ENCODE measurements around the gene HOXC10. TPM values are rescaled to one million over a fixed set of nuclear protein-coding genes. Genes with fewer than 3 reads are reported as not detected.

The HOXC10 gene
- total and polyA plus RNA-seq, 2 donors (not counting 1 experiment from before 2014, with no cell fraction given): not detected

DNA sequence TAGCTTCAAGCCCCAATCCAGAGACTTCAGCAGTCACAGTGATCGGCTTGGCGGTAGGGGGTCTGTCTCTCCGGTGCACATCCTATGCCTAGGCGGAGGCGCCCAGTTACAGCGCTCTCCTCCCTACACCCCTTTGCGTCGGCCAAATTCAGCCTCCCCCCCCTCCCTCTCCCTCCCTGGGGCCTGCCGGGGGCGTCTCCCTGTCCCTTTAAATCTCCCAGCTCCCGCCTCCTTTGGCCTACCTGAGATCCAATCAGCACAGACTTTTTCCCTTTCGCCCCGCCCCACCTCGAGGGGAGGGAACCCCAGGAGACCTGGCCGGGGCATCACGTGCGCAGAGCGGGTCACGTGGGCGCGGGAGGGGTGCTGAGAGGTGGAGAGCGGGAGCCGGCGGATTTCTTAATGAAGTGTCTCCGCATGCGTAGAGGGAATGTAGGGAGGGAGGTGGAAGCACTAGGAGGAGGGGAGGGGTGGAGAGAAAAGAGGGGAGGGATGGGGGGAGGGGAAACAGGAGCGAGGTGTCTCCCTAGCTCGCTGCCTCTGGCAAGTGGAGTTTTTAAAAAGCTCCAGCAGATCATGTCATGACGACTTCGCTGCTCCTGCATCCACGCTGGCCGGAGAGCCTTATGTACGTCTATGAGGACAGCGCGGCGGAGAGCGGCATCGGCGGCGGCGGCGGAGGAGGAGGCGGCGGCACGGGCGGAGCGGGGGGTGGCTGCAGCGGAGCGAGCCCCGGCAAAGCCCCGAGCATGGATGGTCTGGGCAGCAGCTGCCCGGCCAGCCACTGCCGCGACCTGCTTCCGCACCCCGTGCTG, 46.4 kb upstream of the HOXC10 start, which contains the start of gene HOXC13:
Gene HOXC13 (plus strand): TSS at position 506 of the 815 bp plus-strand sequence. CDS start 76 bp downstream, at position 582.
- ATAC-seq (ENCODE audit: low read depth) (no peak), DNase-seq (no peak)
- Histone ChIP-seq H3K9ac (ENCODE audit: low read length) (no peak within 1 kb of the TSS), H2AFZ (ENCODE audit: insufficient read depth, low read depth, low read length, poor library complexity, severe bottlenecking) (peak within 1 kb of the TSS; percentile 16), H3K4me1 (ENCODE audit: control insufficient read depth in 2 of 2, insufficient read depth in 2 of 2, low read length in 2 of 2) (peaks cover 10 to 30% of the 10 kb centered on the region in 2 donors), H3K27me3 (replicated peaks in 1 of 4; ENCODE audit: control extremely low read depth in 1 of 4, control insufficient read depth in 3 of 4, insufficient read depth in 4 of 4, low read length in 3 of 4) (peaks cover 0 to 82% (median 73%) of the 10 kb centered on the region in 4 experiments), H3K4me3 (ENCODE audit: control extremely low read depth in 1 of 5, extremely low read depth in 1 of 5, insufficient read depth in 1 of 5, low read depth in 2 of 5, low read length in 4 of 5) (no peak within 1 kb of the TSS), H3K4me2 (replicated peaks; ENCODE audit: low read depth, low read length, poor library complexity, severe bottlenecking) (peak within 1 kb of the TSS; percentile 39), H3K79me2 (ENCODE audit: control insufficient read depth, insufficient read depth, low read length) (no peaks in the 10 kb centered on the region), H3K9me3 (ENCODE audit: control extremely low read depth in 1 of 3, control insufficient read depth in 2 of 3, insufficient read depth in 1 of 3, low read length in 2 of 3) (peaks cover 0 to 55% (median 2%) of the 10 kb centered on the region in 3 donors), H3K36me3 (replicated peaks in 1 of 2; ENCODE audit: control extremely low read depth in 1 of 2, control insufficient read depth in 1 of 2, extremely low read depth in 1 of 2, insufficient read depth in 2 of 2, low read length in 1 of 2) (no peaks in the 10 kb centered on the region), H3K27ac (ENCODE audit: low read length in 2 of 2) (no peak within 1 kb of the TSS), H4K20me1 (ENCODE audit: control insufficient read depth, insufficient read depth, low read length, poor library complexity, severe bottlenecking) (no peaks in the 10 kb centered on the region)
- H3K4me3 Mint-ChIP-seq: no peak within 1 kb of the TSS
- no peak within 1 kb of the TSS for H3K27ac Mint-ChIP-seq
- ChIA-PET POLR2A (no interaction called here), CTCF (interaction anchor here (0.6 to 1.1 kb wide), 2 partner anchors 114 to 263 kb away, joined by 3 read pairs; no protein-coding TSS in a partner anchor)
- peaks cover 77% of the 10 kb centered on the region for H3K27me3 Mint-ChIP-seq
- no peak for TF ChIP-seq EZH2 (IDR thresholded peaks at IDR 0.05; ENCODE audit: borderline replicate concordance, insufficient read depth, low read depth, low read length, poor library complexity, severe bottlenecking)
- TF ChIP-seq, protein P1, sequence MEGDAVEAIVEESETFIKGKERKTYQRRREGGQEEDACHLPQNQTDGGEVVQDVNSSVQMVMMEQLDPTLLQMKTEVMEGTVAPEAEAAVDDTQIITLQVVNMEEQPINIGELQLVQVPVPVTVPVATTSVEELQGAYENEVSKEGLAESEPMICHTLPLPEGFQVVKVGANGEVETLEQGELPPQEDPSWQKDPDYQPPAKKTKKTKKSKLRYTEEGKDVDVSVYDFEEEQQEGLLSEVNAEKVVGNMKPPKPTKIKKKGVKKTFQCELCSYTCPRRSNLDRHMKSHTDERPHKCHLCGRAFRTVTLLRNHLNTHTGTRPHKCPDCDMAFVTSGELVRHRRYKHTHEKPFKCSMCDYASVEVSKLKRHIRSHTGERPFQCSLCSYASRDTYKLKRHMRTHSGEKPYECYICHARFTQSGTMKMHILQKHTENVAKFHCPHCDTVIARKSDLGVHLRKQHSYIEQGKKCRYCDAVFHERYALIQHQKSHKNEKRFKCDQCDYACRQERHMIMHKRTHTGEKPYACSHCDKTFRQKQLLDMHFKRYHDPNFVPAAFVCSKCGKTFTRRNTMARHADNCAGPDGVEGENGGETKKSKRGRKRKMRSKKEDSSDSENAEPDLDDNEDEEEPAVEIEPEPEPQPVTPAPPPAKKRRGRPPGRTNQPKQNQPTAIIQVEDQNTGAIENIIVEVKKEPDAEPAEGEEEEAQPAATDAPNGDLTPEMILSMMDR (IDR thresholded peaks at IDR 0.05): no peak
- no peaks in the 10 kb centered on the region for H3K9me3 Mint-ChIP-seq (ENCODE audit: insufficient read depth)
- 12% methylated on average over 52 of the region's 56 CpGs for WGBS (ENCODE audit: insufficient coverage)
- intact Hi-C loops (cut with micrococcal nuclease): no loop called here
- peaks cover 10% of the 10 kb centered on the region for H3K4me1 Mint-ChIP-seq
